ENCODE data around the gene PKMYT1. TPM values are rescaled to one million over a fixed set of nuclear protein-coding genes. Genes with fewer than 3 reads are reported as not detected.
A peak's percentile ranks its signal among the peaks of the same experiment; 100 is the strongest.

The PKMYT1 gene
- total and polyA plus RNA-seq, 11 donors: 0.72 to 11.9 (median 1.2) TPM

GRCh38 chr16:3010510-3010909 lies 30.3 kb upstream of the PKMYT1 start:
- intact Hi-C loops (cut with DNase I): no loop called here
- Histone ChIP-seq H3K9me3 (no peaks in the 10 kb centered on the region), H3K4me1 (peaks cover 0 to 25% (median 0%) of the 10 kb centered on the region in 12 donors), H3K4me3 (no peak overlapping the region), H3K27ac (no peak overlapping the region), H3K27me3 (peaks cover 23 to 86% (median 57%) of the 10 kb centered on the region in 9 donors), H3K36me3 (peaks cover 0 to 2% (median 0%) of the 10 kb centered on the region in 9 donors)
- DNase-seq (no peak), ATAC-seq (no peak)
- no peak for TF ChIP-seq POLR2A (IDR thresholded peaks at IDR 0.05)
- TF ChIP-seq, protein P1, sequence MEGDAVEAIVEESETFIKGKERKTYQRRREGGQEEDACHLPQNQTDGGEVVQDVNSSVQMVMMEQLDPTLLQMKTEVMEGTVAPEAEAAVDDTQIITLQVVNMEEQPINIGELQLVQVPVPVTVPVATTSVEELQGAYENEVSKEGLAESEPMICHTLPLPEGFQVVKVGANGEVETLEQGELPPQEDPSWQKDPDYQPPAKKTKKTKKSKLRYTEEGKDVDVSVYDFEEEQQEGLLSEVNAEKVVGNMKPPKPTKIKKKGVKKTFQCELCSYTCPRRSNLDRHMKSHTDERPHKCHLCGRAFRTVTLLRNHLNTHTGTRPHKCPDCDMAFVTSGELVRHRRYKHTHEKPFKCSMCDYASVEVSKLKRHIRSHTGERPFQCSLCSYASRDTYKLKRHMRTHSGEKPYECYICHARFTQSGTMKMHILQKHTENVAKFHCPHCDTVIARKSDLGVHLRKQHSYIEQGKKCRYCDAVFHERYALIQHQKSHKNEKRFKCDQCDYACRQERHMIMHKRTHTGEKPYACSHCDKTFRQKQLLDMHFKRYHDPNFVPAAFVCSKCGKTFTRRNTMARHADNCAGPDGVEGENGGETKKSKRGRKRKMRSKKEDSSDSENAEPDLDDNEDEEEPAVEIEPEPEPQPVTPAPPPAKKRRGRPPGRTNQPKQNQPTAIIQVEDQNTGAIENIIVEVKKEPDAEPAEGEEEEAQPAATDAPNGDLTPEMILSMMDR (IDR thresholded peaks at IDR 0.05): no peak
- 87 to 93% (median 91%) methylated on average over 8 of the region's 8 CpGs for WGBS, 4 donors

DNA sequence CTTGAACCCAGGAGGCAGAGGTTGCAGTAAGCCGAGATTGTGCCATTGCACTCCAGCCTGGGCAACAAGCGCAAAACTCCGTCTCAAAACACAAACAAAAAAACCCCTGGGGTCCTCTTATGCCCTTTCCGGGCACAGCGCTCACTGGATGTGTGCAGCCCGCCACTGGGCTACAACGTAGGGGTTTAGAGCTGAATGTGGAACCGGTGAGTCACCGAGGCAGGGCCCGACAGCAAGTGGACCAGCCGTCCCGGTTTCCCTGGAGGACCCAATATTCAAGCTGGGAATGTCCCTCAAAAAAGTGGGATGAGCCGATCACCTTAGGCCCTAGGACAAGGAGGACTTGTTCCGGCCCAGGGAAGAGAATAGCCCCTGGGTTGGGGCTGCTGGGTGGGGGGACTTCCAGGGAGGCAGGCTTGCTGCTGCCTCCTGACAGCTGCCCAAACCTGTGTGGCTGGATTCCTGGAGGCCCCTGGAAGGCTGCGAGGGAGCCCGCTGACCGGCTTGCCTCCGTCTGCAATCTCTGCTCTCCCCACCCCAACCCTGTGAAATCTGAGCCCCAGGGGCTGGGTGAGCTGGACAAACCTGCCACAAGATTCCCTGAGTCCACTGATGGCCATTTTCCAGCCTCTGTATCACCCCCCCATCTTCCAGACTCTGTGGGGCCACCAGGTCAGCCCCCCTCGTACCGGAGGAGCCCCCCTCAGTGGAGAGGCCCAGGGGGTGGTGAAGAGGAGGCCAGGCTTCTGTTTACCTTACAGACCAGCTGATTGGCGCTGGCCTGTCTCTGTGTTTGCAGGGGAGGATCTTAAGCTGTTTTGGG lies 29.5 kb upstream of the PKMYT1 start:
- Histone ChIP-seq H3K27me3 (peaks cover 23 to 90% (median 57%) of the 10 kb centered on the region in 9 donors), H3K27ac (no peak overlapping the region), H3K4me3 (no peak overlapping the region), H3K36me3 (peaks cover 0 to 2% (median 0%) of the 10 kb centered on the region in 9 donors), H3K9me3 (no peaks in the 10 kb centered on the region), H3K4me1 (peaks cover 0 to 28% (median 3%) of the 10 kb centered on the region in 12 donors)
- intact Hi-C loops (cut with DNase I): no loop called here
- 43 to 57% (median 49%) methylated on average over 17 to 21 of the region's 21 CpGs for WGBS, 4 donors
- TF ChIP-seq, protein P1 (IDR thresholded peaks at IDR 0.05): no peak
- no peak for TF ChIP-seq POLR2A (IDR thresholded peaks at IDR 0.05)
- ATAC-seq (no peak), DNase-seq (no peak)

DNA sequence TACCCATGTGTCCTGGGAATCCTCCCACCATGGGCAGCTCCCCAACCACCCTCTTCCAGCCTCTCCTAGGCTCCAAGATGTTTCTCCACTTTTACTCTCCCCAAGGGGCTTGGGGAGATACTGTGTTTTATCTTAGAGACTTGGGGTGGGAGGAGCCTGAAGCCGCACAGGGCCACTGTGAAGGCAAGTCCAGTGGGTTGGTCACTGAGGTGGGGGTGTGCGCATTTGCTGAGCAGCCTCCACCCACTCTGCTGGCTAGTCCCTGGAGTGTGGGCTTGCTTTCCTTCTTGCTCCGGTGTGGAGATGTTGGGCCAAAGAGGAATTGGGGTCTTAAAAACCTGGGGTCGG lies 28.4 kb upstream of the PKMYT1 start:
- Histone ChIP-seq H3K4me1 (peaks cover 0 to 30% (median 4%) of the 10 kb centered on the region in 12 donors), H3K27ac (no peak overlapping the region), H3K4me3 (peak overlapping the region in 1 of 12 donors; percentile 33), H3K9me3 (no peaks in the 10 kb centered on the region), H3K27me3 (peaks cover 18 to 84% (median 52%) of the 10 kb centered on the region in 9 donors), H3K36me3 (peaks cover 0 to 2% (median 0%) of the 10 kb centered on the region in 9 donors)
- TF ChIP-seq, protein P1 (IDR thresholded peaks at IDR 0.05): no peak
- no peak for TF ChIP-seq POLR2A (IDR thresholded peaks at IDR 0.05)
- intact Hi-C loops (cut with DNase I): no loop called here
- no peak for DNase-seq
- WGBS, 4 donors: 38 to 57% (median 47%) methylated on average over 4 of the region's 4 CpGs
- no peak for ATAC-seq

DNA sequence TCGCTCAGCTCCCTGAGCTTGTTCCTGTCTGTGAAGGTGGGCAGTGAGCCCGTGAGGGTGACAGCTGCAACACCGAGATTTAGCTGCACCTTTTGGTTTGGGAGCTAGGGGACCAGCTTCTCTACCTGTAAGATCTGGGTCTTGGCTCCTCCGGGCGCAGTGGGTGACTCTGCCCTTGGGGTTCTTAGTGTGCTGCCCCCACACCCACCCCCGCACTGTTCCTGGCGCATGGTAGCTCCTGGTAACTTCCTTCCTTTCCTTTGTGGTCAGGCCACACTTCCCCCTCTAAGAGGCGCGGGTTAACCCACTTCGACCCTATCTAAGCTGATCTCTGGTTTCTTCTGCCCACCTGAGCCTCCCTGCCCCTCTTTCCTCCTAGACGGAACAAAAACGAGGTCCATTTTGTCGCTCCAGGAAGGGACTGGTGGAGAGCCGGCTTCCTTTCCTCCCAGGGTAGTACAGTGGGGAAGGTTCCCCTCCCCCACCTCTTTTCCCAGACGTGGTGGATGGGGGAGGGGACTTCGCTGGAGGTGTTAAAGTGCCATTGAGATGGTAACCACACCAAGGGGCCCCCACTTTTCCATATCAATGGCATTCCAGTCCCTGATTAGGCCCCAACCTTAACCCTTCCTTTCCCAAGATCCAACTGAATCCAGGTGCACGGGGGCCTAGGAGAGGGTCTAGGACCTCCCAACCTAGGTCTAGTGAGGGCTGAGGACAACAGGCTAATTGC lies 27.9 kb upstream of the PKMYT1 start:
- peak overlapping the region in 1 of 12 donors; percentile 49 for H3K27ac ChIP-seq
- intact Hi-C loops (cut with DNase I): no loop called here
- peaks cover 0 to 30% (median 4%) of the 10 kb centered on the region in 12 donors for H3K4me1 ChIP-seq
- TF ChIP-seq POLR2A (IDR thresholded peaks at IDR 0.05): no peak
- TF ChIP-seq, protein P1 (IDR thresholded peaks at IDR 0.05): no peak
- no peak for ATAC-seq
- peak overlapping the region in 1 of 12 donors; percentile 33 for H3K4me3 ChIP-seq
- WGBS, 4 donors: 23 to 28% (median 25%) methylated on average over 16 to 17 of the region's 17 CpGs
- H3K27me3 ChIP-seq: peaks cover 13 to 84% (median 47%) of the 10 kb centered on the region in 9 donors
- H3K9me3 ChIP-seq: no peaks in the 10 kb centered on the region
- no peak for DNase-seq
- peaks cover 0 to 2% (median 0%) of the 10 kb centered on the region in 9 donors for H3K36me3 ChIP-seq
